ENCODE results near the gene ARF3. TPM values are rescaled to one million over a fixed set of nuclear protein-coding genes. Genes with fewer than 3 reads are reported as not detected.

Gene ARF3
- total RNA-seq (2022; extraction: Qiagen RNA extraction; ENCODE audit: low read depth), result 124 to 166 TPM (median 152 TPM) in 5 replicates

DNA sequence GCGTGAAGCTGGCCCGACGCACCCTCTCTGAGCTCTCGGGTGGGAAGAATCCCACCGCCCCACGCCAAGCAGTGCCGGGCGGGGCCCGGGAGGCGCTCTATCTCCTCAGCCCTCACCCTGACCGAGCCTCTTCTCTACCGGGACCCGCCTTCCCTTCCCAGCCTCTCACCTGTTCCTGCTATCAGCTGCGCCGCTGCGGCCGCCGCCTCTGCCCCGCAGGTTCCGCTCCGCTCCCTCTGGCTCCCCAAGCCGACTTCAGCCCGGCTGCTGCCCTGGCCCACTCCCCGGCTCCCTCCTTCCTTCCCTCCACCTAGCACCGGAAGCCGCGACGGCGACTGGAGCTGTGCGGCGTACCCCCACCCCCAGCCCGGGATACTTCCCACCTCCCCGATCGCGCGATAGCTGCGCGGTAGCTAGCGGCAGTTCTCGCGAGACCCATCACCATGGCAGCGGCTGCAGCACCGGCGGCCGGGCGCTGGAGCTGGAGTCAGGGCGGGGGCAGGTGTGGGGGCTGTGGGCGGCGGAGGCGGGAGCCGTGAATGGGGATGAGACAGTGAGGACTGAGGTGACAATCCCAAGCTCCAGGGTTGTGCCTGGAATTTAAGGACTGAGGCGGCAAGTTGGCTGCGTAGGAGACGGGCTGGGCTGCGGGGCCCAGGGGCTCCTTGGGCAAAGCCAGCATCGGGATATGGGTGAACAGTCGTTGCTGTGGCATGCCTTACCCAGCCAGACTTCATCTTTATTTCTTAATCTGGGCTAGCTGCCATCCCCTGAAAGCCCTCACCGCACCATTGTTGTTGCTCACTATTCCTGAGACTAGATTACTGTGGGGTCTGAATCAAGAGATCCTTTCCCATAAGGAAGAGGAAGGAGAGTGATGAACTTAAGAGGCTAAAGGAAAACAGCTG is at the start of gene ARF3:
Gene ARF3 (minus strand): TSS at position 347 of the 908 bp plus-strand sequence. CDS start 16,392 bp downstream, outside the sequence.

DNA sequence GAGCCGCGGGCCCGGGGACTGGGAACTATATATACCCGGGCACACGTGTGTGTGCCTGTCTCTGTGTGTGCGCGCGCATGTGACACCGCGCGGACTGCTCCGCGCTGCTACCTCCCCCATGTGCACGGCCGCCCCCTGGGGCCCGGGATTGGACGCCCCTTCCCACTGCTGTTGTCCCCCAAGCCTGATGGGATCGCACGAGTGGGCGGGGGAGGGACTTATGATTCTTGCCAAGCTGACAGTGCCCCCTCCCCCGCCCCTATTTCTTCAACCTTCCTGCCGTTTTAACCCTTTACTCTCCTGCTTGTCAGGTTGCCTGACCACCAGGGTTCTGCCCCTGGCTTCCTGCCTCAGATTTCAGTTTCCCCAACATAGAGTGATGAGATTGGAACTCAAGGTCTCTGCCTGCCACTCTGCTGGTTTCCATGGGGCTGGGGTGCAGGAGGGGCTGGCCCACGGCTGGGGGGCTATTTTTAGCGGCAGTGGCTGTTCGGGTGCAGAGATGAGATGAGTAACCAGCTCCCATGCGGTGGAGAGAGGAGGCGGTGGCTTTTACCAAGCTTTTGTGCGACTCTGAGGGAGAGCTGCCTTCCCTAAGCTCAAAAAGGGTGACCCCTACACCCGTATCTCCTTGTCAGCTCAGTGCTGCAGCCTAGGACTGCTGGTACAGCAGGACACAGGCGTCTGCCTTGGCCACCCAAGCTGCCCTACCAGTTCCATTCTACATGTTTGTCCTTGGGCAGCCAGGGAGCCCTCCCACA is 42.3 kb upstream of the ARF3 start, which contains the start of gene DDN:
Gene DDN (minus strand): TSS at position 5 of the 761 bp plus-strand sequence. CDS start 88 bp downstream, outside the sequence.

DNA sequence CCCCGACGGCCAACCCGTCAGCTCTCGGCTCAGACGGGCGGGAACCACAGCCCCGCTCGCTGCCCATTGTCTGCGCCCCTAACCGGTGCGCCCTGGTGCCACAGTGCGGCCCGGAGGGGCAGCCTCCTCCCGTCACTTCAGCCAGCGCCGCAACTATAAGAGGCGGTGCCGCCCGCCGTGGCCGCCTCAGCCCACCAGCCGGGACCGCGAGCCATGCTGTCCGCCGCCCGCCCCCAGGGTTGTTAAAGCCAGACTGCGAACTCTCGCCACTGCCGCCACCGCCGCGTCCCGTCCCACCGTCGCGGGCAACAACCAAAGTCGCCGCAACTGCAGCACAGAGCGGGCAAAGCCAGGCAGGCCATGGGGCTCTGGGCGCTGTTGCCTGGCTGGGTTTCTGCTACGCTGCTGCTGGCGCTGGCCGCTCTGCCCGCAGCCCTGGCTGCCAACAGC is 21.0 kb upstream of the ARF3 start, which contains the start of gene WNT1:
Gene WNT1 (plus strand): TSS at position 32 of the 450 bp plus-strand sequence. CDS start 329 bp downstream, at position 361.

DNA sequence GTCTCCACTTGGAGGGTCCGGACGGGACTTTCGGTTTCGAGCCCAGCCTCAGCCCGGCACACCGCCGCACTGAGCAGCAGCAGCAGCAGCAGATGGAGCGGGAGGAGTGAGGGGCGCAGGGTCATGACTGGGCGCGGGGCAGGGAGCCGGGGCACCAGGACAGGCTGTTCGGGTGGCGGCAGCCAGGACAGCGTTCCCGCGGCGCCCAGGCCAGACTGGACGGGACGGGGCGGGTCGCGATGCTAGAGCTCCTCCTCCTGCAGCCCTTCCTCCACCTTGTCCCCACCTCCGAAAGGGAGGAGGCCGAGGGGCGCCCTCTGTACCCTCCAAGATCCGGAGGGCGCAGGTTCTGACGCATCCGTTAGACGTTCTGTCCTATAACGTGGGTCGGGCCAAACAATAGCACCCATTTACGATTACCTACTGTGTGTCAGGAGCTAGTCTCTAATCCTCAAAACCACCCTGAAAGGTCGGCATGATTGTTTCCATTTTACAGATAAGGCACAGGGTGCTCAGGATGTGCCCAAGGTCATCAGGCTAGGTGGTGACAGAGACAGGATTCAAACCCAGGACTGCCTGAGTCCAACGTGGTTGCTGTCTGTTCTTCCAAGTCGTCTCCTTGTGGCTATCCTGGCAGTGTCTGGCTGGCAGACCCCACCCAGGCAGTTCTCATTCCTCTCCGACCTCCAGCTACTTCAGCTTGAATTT is 31.8 kb downstream of the ARF3 start, which contains the start of gene FKBP11:
Gene FKBP11 (minus strand): TSS at position 189 of the 708 bp plus-strand sequence. CDS start 64 bp downstream, at position 125.

Other genes starting within 250 kb of the ARF3 start
- 14.6 to 18.0 TPM (median 15.2 TPM) in 5 replicates for gene CCNT1, start 240.8 kb downstream of the ARF3 start, total RNA-seq (2022; extraction: Qiagen RNA extraction; ENCODE audit: low read depth)
- 11.4 to 15.6 TPM (median 15.0 TPM) in 5 replicates for gene ADCY6, start 168.4 kb downstream of the ARF3 start, total RNA-seq (2022; extraction: Qiagen RNA extraction; ENCODE audit: low read depth)
- gene CACNB3, start 139.0 kb downstream of the ARF3 start, total RNA-seq (2022; extraction: Qiagen RNA extraction; ENCODE audit: low read depth), result 30.8 to 40.7 TPM (median 35.8 TPM) in 5 replicates
- gene DDX23, start 105.3 kb downstream of the ARF3 start, total RNA-seq (2022; extraction: Qiagen RNA extraction; ENCODE audit: low read depth), result 74.3 to 96.1 TPM (median 87.6 TPM) in 5 replicates
- 17.0 to 23.9 TPM (median 19.9 TPM) in 5 replicates for gene RND1, start 91.6 kb downstream of the ARF3 start, total RNA-seq (2022; extraction: Qiagen RNA extraction; ENCODE audit: low read depth)
- gene FKBP11, start 32.0 kb downstream of the ARF3 start, total RNA-seq (2022; extraction: Qiagen RNA extraction; ENCODE audit: low read depth), result 45.2 to 56.0 TPM (median 53.7 TPM) in 5 replicates
- 1.7 to 3.0 TPM (median 2.5 TPM) in 5 replicates for gene WNT10B, start 14.2 kb upstream of the ARF3 start, total RNA-seq (2022; extraction: Qiagen RNA extraction; ENCODE audit: low read depth)
- 0.08 TPM in 1 of 5 replicates, not detected in the others for gene WNT1, start 20.8 kb upstream of the ARF3 start, total RNA-seq (2022; extraction: Qiagen RNA extraction; ENCODE audit: low read depth)
- gene DDN, start 41.9 kb upstream of the ARF3 start, total RNA-seq (2022; extraction: Qiagen RNA extraction; ENCODE audit: low read depth), result 0.58 to 0.73 TPM (median 0.65 TPM) in 5 replicates
- 39.9 to 48.3 TPM (median 42.8 TPM) in 5 replicates for gene PRKAG1, start 61.3 kb upstream of the ARF3 start, total RNA-seq (2022; extraction: Qiagen RNA extraction; ENCODE audit: low read depth)
- 40.0 to 46.7 TPM (median 41.6 TPM) in 5 replicates for gene KMT2D, start 103.3 kb upstream of the ARF3 start, total RNA-seq (2022; extraction: Qiagen RNA extraction; ENCODE audit: low read depth)
- 3.9 to 6.4 TPM (median 5.7 TPM) in 5 replicates for gene RHEBL1, start 112.5 kb upstream of the ARF3 start, total RNA-seq (2022; extraction: Qiagen RNA extraction; ENCODE audit: low read depth)
- 0.02 TPM in 2 of 5 replicates, not detected in the others for gene DHH, start 137.3 kb upstream of the ARF3 start, total RNA-seq (2022; extraction: Qiagen RNA extraction; ENCODE audit: low read depth)
- gene LMBR1L, start 153.4 kb upstream of the ARF3 start, total RNA-seq (2022; extraction: Qiagen RNA extraction; ENCODE audit: low read depth), result 13.0 to 18.6 TPM (median 17.5 TPM) in 5 replicates
- 2,295 to 2,611 TPM (median 2,449 TPM) in 5 replicates for gene TUBA1B, start 173.9 kb upstream of the ARF3 start, total RNA-seq (2022; extraction: Qiagen RNA extraction; ENCODE audit: low read depth)
- 167 to 207 TPM (median 191 TPM) in 5 replicates for gene TUBA1A, start 231.6 kb upstream of the ARF3 start, total RNA-seq (2022; extraction: Qiagen RNA extraction; ENCODE audit: low read depth)

Measured in A549 treated with DMSO at 1 μM for 4 hours (cell line).